IPS-NIHi11 (cell line): ENCODE results near the gene ZNF746.
A peak's percentile ranks its signal among the peaks of the same experiment; 100 is the strongest.

Source experiments
- DNase-seq: peaks from one replicate; pipeline ENCODE4 v3.0.0; 2012; ENCODE audit warnings: mixed read lengths, low spot score

The ZNF746 gene

DNA sequence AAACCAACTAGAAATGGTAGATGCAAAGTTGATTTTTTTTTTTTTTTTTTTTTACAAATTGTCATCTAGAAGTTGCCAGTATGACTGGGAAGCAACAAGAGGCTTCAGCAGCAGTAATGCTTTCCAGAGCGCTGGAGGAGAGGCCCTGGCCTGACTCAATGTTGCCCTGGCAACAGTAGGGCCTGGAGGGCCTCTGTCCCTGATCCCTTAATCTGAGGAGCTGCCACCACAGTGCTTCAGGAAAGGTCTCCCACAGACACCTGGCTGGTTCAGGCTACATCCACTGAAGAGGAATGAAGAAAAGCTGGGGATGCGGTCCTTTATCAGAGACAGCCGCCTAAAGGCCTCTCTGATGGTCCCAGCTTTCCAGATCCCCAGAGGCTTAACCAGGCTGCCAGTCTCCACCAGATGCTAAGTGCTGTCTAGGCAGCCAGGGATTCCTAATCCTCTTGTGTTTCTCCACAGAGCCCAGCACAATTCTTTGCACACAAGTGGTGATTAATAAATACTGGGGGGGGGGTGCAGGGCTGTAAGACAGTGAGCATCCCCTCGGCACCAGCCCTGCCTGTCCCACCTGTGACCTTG lies 70.4 kb downstream of the ZNF746 start:
- no peak for DNase-seq

DNA sequence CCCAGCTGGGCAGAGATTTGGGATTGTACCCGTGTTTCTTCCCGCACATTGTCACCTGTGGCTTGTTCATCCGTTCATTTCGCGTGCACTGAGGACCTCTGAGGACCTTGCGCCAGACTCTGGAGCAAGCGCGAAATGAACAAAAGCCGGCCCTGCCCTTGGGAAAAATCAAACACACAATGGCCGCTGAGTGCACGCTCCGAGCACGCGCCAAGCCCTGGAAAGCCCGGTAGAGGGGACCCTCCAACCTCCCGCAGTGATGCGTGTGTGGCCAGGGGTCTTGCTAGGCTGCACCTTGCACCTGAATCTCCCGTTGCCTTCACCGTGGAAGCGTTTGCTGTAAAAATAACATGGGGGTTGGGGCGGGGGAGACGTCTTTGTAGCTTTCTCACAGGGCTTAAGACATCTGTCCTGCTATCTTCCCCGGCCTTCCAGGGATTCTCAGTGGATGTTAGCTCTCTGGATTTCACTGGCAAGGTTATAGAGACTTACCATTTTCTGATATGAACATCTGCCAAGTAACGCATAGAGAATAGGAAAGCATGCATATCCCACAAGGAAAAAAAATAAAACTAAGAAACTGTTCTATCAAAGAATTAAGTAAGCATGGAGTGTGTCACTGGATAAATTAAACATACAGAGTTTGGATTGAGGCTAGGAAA lies 74.0 kb downstream of the ZNF746 start:
- no peak for DNase-seq

- DNase-seq, result peak; percentile 44
Observed at GRCh38 chr7:149422914-149423301, 74.7 kb downstream of the ZNF746 start.
